Mesenteric fat pad (tissue), 1 donor: ENCODE results near the gene REPS1. TPM values are rescaled to one million over a fixed set of nuclear protein-coding genes. Genes with fewer than 3 reads are reported as not detected.
"Not testable (repeated sequence)": the region's sequence is repeated elsewhere in the genome, so short reads cannot be mapped to it uniquely, and the experiment has no call there.

Experiments
- DNase-seq: peaks from one replicate; pipeline ENCODE4 v3.0.0-alpha.2; 2020; ENCODE audit warnings: low spot score
- total RNA-seq: library from RNA; stranded (reverse); fragmentation: NEBNext Ultra II Directional; extraction: Animal tissue kit (Norgen Biotek cat#: 25700); gene quantifications from one replicate; pipeline ENCODE4 v1.2.1, GENCODE V29; 2021
- donor health status: DM: yes; HTN: yes; CAD: no.

The REPS1 gene
- total RNA-seq, 1 donor from 2014 or later = 34.5 TPM

DNA sequence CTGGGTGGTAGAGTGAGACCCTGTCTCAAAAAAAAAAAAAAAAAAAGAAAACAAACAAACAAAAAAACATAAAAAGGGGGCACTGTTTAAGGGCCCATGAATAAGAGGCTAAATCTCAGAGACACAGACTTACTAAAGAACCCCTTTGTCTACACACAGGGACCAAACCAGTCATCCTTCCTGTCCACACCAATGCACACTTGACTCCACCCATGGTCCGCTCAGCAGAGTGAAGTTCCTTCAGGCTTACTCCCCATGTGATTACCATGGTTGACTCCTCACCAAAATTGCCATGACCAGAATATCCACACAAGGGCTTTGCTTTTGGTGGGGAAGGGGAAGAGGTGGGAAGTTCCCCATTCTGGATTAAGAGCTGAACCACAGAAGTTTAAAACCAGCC lies 19.4 kb upstream of the REPS1 start:
- DNase-seq = no peak

DNA sequence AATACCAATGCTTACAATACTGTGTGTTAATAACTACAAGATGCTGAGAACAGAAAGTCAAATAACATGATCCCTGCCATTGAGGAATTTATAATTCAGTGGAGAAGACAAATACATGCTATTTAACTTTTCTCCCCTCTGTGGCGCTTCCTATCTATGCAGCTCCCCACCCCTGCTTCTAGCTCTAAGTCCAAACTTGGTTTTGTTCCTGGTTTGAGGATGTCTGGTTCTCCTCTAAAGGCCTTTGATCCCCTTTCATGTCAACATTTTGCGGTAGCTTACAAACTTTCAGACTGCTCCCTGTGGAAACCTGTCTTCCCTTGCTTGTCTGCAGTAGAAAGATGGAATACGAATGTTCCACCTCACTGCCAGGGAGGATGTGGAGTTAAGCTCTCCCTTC lies 18.4 kb upstream of the REPS1 start:
- no peak for DNase-seq

DNA sequence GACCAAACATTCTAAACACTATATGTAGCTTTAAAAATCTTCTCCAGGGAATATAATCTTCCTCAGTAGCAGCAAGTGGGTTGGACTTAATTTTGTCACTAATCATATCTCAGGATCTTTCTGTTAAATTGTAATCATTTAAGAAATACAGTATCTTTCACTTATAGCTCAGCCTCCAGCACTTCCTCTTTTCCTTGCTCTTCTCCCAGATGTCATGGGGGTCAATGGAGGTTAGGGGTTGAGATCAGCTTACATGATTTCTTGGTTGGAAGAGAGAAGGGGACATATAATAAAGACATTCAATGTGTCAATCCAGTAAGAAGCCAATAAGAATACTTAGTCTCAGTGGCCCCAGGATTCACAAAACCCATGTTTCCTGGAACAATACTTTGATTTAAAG lies 15.7 kb upstream of the REPS1 start:
- DNase-seq = no peak

DNA sequence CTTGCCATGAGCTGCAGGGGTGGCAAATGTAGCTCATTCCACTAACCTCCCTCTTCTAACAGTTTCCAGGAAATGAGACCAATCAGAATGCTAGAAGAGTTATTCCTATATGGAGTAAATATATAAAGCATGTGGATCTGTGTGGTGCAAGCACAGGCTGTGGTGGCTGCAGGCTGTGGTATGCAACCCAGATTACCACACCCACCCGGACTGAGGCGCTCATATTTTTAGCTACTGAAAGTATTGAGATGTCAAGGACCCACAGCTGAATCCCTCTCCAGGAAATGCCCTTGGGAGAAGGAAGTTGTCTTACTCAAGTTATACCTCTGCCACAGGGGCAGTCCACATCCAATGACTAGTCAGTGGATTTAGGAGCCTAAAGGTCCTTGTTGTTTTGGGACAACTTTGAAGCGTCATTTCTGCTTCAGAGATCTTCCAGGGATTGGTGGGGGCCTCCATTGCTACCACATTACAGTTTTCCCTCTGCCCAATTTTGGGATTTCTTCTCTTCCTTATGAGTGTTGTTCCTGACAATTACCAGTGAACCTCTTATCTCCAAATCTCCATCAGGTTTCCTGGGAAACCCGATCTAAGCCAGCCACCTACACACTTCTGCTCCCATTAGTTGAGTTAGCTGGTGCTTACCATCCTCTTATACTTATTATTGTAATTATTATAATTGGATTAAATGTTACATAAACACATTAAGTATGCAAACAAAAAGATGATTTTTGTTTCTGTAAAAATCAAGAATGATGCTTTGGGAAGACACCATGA lies 12.1 kb upstream of the REPS1 start:
- DNase-seq = no peak

DNA sequence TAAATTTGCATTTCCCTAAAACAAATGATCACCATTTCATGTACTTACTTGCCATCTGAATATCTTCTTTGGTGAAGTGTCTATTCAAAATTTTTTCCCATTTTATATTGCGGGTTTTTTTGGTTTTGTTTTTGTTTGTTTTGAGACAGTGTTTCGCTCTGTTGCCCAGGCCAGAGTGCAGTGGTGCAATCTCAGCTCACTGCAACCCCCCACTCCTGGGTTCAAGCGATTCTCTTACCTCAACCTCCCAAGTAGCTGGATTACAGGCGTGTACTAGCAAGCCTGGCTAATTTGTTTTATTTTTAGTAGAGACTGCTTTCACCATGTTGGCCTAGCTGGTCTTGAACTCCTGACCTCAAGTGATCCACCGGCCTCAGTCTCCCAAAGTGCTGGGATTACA lies 9.1 kb upstream of the REPS1 start:
- no peak for DNase-seq

DNA sequence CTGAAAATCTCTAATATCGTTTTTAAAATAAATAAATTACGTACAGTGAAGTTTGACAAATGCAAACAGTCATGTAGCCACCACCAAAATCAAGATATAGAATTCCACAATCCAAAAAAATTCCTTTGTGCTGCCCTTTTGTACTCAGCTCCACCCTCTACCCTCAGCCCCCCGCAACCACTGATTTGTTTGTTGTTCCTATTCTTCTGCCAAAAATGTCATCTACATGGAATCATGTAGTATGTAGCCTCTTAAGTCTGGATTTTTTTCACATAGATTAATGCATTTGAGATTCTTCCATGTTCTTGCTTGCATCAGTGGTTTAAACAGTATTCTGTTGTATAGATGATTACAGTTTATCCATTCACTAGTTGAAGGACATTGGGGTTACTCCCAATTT lies 8.5 kb upstream of the REPS1 start:
- no peak for DNase-seq

DNA sequence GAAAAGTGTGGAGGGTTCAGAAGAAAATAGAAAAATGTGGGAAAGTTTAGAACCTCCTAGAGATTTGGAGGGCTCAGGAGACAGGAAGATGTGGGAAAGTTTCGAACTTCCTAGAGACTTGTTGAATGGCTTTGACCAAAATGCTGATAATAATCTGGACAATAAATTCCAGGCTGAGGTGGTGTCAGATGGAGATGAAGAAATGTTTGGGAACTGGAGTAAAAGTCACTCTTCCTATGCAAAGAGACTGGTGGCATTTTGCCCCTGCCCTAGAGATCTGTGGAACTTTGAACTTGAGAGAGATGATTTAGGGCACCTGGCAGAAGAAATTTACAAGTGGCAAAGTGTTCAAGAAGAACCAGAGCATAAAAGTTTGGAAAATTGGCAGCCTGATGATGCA lies 5.4 kb upstream of the REPS1 start:
- not testable (repeated sequence) for DNase-seq

DNA sequence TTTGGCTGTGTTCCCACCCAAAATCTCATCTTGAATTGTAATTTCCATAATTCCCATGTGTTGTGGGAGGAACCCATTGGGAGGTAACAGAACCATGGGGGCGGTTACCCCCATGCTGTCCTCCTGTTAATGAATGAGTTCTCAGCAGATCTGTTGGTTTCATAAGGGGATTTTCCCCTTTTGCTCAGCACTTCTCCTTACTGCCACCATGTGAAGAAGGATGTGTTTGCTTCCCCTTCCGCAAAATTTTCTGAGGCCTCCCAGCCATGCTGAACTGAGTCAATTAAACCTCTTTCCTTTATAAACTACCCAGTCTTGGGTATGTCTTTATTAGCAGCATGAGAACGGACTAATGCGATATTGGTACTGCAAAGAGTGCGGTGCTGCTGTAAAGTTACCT lies 4.9 kb upstream of the REPS1 start:
- not testable (repeated sequence) for DNase-seq

DNA sequence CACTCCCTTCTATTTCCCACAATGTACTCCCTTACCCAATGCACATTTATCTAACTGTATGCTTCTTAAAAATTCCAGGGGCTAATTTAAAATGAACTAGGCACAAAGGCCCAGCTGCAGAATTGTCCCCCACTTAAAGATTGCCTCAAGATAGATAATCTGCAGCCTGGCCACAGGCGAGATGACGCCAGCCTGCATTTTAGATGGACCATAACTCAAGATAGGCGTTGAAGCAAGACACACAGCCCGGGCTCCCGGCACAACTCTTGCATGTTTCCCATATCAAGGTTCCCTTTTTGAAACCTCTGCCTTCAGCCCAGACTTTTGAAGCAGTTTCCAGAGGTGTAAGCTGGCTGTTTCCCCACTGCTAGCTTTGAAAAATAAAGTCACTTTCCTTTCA lies 3.2 kb upstream of the REPS1 start:
- DNase-seq = no peak

DNA sequence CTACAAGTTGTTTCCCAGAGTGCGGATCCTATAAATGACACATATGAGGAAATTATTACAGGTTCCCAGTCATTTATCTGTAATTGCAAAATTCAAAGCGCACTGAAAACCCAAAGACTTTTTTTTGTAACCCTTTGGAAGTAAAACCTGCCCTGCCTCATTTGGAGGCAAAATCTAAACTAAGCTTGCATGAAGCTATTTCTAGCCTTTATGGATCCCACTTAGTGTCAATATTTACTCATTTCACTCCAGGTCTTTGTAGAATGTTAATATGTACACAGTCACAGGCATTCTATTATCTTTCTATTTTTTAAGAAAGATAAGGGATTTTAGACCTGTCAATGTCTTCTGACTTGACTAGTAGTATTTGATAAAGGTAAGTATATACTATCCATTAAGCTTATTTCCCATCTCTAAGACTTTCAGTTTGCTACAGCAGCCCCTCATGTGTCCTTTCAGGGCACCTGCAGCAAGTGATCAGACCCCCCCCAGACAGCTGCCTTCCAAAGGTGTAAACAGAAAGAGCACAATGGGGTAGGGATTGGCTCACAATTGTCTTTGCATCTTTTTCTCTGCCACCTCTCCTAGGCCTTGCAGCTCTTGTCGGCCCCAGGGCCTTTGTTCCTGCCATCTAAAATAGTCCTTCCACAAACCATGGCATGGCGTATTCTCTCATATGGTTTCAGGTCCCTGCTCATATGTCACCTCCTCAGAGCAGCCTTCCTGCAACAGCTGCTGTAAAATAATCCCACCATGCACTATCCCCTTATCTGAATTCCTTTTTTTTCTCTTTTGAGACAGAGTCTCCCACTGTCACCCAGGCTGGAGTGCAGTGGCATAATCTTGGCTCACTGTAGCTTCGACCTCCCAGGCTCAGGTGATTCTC lies 1.3 kb upstream of the REPS1 start:
- DNase-seq = no peak

DNA sequence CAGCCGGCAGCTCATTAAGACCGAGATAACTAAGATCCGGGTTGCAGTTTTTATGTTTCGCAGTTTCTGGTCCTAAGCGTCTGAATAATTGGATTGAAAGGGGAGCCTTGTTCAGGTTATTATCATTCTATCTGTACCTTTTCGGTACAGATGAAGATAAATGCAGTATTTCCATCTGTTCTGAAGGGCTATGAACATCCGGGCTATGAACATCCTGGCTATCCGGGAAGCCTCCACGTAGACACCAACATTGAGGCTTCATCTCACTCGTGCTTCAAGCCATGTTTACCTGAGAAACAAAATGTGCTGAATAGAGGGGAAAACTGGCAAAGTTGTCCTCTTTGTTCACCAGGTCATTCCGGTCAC lies 399 bp upstream of the REPS1 start:
- no peak for DNase-seq

DNA sequence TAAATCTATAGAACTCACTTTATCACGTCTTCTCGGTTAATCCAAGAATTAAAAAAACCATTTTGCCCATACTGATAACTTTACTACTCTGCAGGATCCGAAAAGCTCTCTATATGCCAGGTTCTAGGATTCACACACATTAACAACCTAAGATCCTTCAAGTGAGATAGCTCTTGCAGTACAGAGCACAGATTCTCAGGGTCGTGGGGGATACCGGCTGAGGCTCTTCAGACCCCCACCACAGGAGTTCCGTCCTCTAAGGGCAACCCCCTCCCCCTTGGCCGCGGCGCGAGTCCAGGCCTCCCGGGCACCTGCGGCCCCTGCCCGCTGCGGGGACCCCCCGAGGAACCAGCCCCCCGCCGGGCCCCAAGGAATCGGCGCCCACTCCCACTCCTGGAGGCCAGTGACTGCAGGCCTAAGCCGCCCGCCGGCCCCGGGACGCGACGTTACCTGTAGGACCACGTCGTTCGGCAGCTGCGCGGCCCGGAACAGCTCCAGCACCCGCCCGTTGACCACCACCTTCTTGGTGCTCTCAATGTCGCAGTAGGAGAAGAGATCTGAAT lies 892 bp downstream of the REPS1 start:
- DNase-seq = no peak

DNA sequence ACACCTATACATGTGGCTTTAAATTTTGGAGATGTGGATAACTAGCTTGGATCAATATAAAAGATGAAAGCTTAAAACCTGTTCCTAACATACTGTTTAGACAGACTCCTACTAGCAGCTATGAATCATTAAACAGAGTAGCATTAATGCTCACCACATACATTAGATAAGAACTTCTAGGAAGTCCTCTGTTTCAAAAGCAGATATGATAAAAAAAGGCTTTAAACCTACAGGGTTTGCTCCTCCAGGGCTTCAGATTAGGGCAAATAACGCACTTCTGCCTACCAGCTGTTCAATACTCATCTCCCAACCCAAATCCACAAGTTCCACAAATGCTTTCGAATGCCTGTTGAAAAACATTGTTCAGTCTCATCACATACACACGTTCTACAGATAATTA lies 1.5 kb downstream of the REPS1 start:
- no peak for DNase-seq

DNA sequence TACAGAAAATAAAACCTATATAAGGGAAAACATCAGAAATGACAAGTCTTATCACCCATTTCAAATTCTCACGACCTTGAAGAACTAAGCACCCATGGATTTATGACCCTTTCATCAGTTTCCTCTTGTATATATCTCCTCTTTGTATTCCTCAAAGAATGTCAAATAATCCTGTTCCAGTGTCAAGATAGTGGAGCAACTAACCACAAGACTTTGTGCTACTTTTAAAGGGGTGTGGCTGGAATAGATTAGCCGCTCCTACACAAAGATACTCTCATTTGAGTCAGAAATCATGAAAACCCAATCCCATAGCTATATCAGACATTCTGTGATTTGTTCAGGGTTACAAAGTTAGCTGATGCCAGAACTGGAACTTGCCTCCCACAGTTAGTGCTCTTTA lies 6.6 kb downstream of the REPS1 start:
- no peak for DNase-seq

DNA sequence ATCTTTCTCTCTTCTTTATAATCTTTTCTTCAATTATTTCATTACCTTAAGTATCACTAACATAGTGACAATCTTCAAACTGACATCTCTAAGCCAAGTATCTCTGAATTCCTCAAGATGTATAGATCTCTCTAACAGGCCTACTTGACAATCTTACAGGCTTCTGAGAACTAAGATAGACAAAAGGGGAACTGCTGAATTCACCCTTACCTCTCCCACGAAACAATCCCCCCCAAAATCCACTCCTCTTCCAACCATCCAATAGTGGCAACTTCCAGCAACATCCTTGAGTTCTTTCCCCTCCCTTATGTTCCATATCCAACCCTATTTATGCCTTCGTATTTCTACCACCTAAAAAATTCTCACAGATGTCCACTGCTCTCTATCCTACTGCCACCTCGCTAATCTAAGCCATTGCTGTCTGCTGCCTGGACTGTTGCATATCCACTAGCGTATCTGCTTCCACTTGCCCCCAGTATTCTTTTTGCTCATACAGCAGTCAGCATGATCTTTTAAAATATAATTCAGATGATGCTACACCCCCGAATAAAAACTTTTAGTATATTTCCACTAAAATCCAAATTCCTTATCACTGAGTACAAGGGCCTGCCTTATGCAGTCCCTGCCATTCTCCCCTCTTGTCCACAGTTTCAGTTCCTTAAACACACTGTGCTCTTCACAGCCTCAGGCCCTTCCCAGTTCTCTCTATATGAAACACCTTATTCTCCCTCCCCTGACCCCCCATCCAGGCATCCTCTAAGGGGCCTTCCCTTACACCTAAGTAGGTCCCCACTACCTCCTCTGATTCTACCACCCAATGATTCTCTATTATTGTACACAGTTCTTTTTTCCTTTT lies 8.0 kb downstream of the REPS1 start:
- DNase-seq = no peak

DNA sequence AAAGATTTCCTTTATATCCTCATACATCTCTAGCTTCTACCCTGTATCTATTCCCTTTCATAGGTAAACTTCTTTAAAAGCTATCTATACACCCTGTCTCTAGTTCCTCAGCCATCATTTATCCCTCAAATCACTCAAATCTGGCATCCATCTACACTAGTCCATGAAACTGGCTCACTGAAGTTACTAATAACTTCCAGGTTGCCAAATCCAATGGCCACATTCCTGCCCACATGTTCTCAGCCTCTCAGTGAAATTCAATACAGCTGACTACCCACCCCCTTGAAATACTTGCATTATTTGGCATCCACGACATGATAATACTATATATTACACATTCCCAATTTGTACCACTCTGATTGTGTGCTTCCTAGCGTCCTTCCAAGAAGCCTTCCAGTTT lies 8.7 kb downstream of the REPS1 start:
- no peak for DNase-seq

DNA sequence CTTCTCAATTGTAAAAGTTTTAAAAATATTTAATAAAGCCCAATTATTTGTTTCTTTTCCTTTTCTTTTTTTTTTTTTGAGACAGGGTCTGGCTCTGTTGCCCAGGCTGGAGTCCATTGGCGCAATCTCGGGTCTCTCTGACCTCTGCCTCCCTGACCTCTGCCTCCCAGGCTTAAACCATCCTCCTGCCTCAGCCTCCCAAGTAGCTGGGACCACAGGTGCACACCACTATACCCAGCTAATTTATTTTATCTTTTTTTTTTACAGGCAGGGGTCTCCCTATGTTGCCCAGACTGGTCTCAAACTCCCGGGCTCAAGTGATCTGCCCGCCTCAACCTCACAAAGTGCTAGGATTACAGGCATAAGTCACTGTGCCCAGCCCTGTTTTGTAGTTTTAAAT lies 9.8 kb downstream of the REPS1 start:
- DNase-seq = no peak

DNA sequence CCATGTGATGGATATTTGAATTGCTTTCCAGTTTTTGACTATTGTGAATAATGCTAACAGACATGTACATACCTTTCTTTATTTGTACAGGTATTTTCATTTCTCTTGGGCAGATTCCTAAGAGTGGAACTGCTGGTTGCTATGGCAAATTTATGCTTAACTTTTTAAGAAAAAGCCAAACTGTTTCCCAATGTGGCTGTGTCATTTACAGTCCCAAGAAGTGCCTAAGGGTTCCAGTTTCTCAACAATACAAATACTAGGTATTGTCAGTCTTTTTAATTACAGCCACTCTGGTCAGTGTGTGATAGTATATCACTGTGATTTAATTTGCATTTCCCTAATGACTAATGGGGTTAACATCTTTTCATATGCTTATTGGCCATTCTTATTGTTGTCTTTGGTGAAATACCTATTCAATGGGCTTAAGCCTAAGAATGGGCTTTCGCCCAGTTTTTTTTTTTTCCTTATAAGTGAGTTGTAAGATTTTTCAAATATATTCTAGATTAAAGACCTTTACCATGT lies 10.3 kb downstream of the REPS1 start:
- no peak for DNase-seq

DNA sequence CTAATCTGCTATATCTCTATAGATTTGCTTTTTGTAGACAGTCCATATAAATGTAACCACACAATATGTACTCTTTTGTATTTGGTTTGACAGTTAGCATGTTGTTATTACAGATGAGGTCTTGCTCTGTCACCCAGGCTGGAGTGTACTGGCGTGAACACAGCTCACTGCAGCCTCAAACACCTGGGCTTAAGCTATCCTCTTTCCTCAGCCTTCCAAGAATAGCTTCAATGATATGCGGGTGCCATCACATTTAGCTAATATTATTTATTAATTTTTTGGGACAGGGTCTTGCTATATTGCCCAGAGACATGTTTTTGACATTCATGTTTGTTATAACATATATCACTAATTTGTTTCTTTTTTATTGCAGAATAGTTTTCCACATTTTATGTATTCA lies 10.8 kb downstream of the REPS1 start:
- no peak for DNase-seq

DNA sequence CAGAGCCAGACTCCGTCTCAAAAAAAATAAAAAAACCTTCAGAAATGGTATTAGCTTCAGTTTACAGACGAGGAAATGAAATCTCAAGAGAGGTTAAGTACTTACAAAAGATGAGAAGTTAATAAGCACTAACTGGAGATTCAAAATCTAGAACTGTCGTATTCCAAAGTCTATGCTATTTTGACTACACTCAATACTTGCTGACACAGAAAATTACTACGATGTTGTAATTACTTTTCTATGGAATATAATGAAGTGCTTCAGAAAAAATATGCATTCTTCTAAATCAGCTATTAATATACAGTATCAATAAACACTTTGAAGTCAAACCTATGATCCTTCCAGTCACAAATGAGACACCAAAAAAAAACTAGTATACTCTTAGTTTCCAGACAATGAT lies 12.2 kb downstream of the REPS1 start:
- no peak for DNase-seq

DNA sequence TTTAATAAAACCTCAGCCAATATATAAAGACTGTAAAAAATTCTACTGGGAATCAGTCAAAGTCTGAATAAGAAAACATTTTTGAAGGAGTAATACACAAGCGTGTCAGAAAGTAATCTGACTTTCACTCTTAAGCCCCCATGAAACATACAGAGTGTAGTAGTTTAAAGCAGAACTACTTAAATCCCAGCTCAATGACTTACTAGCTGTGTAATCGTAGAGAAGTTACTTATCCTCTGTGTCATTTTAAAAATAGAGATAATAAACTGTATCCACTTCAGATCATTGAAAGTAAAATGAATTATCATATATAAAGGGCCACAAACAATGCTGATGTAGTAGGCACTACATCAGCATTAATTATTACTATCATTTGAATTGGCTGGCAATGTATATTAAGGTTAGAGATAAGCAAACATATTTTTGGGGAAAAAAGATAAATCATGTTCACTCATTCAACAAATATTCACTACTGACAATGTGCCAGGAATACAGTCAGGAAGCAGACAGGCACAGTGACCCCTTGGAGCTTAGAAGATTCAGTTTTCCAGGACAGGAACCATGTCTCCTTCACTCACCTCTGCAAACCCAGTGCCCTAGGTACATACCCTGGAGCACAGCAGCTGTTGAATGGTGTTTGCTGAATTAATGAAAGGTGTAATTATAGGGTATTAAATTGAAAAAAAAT lies 14.4 kb downstream of the REPS1 start:
- no peak for DNase-seq
